SU-DHL-6 (cell line): ENCODE results near the gene CLNK.
"Not testable (repeated sequence)": the region's sequence is repeated elsewhere in the genome, so short reads cannot be mapped to it uniquely, and the experiment has no call there.

Experiments used
- H2AFZ ChIP-seq: fragments of 200-600 bp; sonication (generic); 2 replicates; pipeline ENCODE4 v1.6.1; 2014; ENCODE audit warnings: low read depth, mild to moderate bottlenecking, moderate library complexity, mixed read lengths, antibody characterized with exemption, low read length; ENCODE audit not compliant: severe bottlenecking
- H3F3A ChIP-seq: fragments of 200-600 bp; shearing (Covaris generic); 2 replicates; pipeline ENCODE4 v1.6.0; 2016; ENCODE audit warnings: antibody characterized with exemption, mild to moderate bottlenecking; ENCODE audit not compliant: insufficient read depth
- H3K27ac ChIP-seq: fragments of 200-600 bp; sonication (generic); 2 replicates; pipeline ENCODE4 v1.5.1; 2016; ENCODE audit warnings: low read depth, mild to moderate bottlenecking, low read length, moderate library complexity, mixed read lengths
- H3K27me3 ChIP-seq: fragments of 200-600 bp; sonication (generic), shearing (Covaris generic); 2 replicates; pipeline ENCODE4 v1.6.0; 2014; ENCODE audit warnings: mild to moderate bottlenecking, low read length
- H3K36me3 ChIP-seq: fragments of 200-600 bp; sonication (generic); 2 replicates; pipeline ENCODE4 v1.6.1; 2014; ENCODE audit warnings: mild to moderate bottlenecking, low read length, mixed read lengths
- H3K4me2 ChIP-seq: fragments of 300-600, 200-600 bp; shearing (Covaris generic), sonication (generic); 2 replicates; pipeline ENCODE4 v1.6.0; 2014; ENCODE audit warnings: low read length, low read depth, mild to moderate bottlenecking; ENCODE audit not compliant: poor library complexity, severe bottlenecking
- H3K4me3 ChIP-seq: fragments of 200-600 bp; sonication (generic); 2 replicates; pipeline ENCODE4 v1.5.1; 2014; ENCODE audit warnings: antibody characterized with exemption, low read length, mild to moderate bottlenecking, mixed read lengths; ENCODE audit not compliant: insufficient read depth, poor library complexity, severe bottlenecking
- H3K79me2 ChIP-seq: fragments of 200-600 bp; sonication (generic); 2 replicates; pipeline ENCODE4 v1.6.1; 2014; ENCODE audit warnings: mild to moderate bottlenecking, low read length, moderate library complexity; ENCODE audit not compliant: insufficient read depth
- H3K9ac ChIP-seq: fragments of 200-600 bp; sonication (generic); 2 replicates; pipeline ENCODE4 v1.7.0; 2014; ENCODE audit warnings: mild to moderate bottlenecking, low read length
- H3K9me2 ChIP-seq: fragments of 200-600 bp; sonication (generic); replicated peaks from 2 replicates; pipeline ENCODE4 v1.6.1; 2014; ENCODE audit warnings: low read length; ENCODE audit not compliant: insufficient read depth
- H3K9me3 ChIP-seq: fragments of 200-600 bp; sonication (generic); 2 replicates; pipeline ENCODE4 v1.6.1; 2014; ENCODE audit warnings: low read length, mixed read lengths; ENCODE audit not compliant: insufficient read depth
- H4K20me1 ChIP-seq: fragments of 200-600 bp; sonication (generic); 2 replicates; pipeline ENCODE4 v1.6.1; 2014; ENCODE audit warnings: low read depth, mild to moderate bottlenecking, antibody characterized with exemption, low read length, moderate library complexity, mixed read lengths
- EZH2phosphoT487 ChIP-seq: fragments of 200-600 bp; sonication (generic), shearing (Covaris generic); conservative IDR thresholded peaks from 2 replicates; pipeline ENCODE4 v1.6.1; 2018; ENCODE audit warnings: mild to moderate bottlenecking, antibody characterized with exemption, low read length, moderate library complexity, mixed read lengths
- TF ChIP-seq, protein P1 (sequence below): fragments of 200-600 bp; sonication (generic); IDR thresholded peaks from one replicate; pipeline ENCODE4 v1.5.1; 2017; ENCODE audit warnings: antibody characterized with exemption, mild to moderate bottlenecking, low read length, moderate library complexity; ENCODE audit not compliant: insufficient read depth, poor library complexity, severe bottlenecking

Gene CLNK

DNA sequence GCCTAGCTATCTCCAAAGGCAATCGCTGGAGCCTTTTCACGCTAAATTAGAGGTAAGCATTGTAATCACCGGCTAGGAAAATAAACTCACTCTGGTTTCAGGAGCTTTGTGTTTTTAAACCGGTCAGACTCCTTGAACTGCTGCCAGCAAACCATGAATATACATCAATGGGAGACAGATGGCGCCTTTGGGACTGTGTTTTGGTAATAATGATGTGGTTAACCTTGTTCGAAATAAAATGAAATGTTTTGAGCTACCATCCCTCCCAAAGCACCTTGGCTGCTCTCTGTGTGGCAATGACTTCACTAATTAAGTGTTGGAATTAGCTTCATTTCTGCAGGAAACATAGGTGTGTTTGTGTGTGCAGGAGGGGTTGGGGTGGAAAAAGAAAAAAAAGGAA is 65.3 kb downstream of the CLNK start:
- Histone ChIP-seq H3K79me2 (no peaks in the 10 kb centered on the region), H3K4me2 (no peak overlapping the region), H3K36me3 (no peaks in the 10 kb centered on the region), H2AFZ (no peak overlapping the region), H3K4me3 (no peak overlapping the region), H3K27me3 (no peaks in the 10 kb centered on the region), H3K9me2 (no peaks in the 10 kb centered on the region), H3F3A (no peaks in the 10 kb centered on the region), H4K20me1 (no peaks in the 10 kb centered on the region), H3K9me3 (no peaks in the 10 kb centered on the region), H3K9ac (no peak overlapping the region), H3K27ac (no peak overlapping the region)
- no peak for TF ChIP-seq EZH2phosphoT487
- TF ChIP-seq, protein P1, sequence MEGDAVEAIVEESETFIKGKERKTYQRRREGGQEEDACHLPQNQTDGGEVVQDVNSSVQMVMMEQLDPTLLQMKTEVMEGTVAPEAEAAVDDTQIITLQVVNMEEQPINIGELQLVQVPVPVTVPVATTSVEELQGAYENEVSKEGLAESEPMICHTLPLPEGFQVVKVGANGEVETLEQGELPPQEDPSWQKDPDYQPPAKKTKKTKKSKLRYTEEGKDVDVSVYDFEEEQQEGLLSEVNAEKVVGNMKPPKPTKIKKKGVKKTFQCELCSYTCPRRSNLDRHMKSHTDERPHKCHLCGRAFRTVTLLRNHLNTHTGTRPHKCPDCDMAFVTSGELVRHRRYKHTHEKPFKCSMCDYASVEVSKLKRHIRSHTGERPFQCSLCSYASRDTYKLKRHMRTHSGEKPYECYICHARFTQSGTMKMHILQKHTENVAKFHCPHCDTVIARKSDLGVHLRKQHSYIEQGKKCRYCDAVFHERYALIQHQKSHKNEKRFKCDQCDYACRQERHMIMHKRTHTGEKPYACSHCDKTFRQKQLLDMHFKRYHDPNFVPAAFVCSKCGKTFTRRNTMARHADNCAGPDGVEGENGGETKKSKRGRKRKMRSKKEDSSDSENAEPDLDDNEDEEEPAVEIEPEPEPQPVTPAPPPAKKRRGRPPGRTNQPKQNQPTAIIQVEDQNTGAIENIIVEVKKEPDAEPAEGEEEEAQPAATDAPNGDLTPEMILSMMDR, result no peak

DNA sequence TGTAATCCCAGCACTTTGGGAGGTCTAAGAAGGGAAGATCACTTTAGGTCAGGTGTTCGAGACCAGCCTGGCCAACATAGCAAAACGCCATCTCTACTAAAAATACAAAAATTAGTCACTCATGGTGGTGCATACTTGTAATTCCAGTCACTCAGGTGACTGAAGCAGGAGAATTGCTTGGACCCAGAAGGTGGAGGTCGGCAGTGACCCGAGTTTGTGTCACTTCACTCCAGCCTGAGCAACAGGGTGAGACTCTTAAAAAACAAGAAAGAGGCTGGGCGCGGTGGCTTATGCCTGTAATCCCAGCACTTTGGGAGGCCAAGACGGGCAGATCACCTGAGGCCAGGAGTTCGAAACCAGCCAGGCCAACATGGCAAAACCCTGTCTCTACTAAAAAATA is 69.6 kb downstream of the CLNK start:
- H3K9me2 ChIP-seq, H3K27me3 ChIP-seq, H3K4me2 ChIP-seq, H3K4me3 ChIP-seq, H3K27ac ChIP-seq, H2AFZ ChIP-seq, H3F3A ChIP-seq, H3K9ac ChIP-seq, H4K20me1 ChIP-seq, H3K79me2 ChIP-seq, H3K9me3 ChIP-seq, H3K36me3 ChIP-seq: not testable (repeated sequence)

DNA sequence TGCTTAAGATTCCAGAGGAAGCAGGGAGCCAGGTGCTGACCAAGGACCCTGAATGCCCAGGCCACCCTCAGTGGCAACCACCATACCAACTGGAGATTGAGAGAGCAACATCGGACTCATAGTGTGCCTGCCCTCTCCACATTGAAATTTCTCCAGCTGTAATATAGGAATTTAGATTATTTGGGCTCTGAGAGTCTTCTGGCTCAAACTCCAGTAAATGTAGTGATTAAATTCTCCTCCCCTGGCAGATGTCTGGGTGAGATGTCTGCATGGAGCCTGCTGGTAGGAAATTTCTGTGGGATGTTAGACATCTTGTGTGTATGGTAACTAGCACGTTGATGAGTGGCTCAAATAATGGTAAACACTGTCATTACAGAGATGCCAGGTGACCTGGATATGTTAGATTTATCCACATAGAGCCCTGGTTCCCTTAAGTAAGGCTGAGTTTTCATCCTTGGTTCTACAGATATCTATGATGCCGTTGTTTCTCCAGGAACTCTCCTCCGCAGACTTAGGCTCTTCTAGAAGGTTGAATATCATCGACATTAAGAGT is 70.6 kb downstream of the CLNK start:
- Histone ChIP-seq H4K20me1 (no peaks in the 10 kb centered on the region), H3K9ac (no peak overlapping the region), H3K4me2 (no peak overlapping the region), H3K9me2 (no peaks in the 10 kb centered on the region), H3F3A (no peaks in the 10 kb centered on the region), H3K36me3 (no peaks in the 10 kb centered on the region), H3K27me3 (no peaks in the 10 kb centered on the region), H3K79me2 (no peaks in the 10 kb centered on the region), H2AFZ (no peak overlapping the region), H3K9me3 (no peaks in the 10 kb centered on the region), H3K27ac (no peak overlapping the region), H3K4me3 (no peak overlapping the region)
- TF ChIP-seq, protein P1, result no peak
- TF ChIP-seq EZH2phosphoT487, result no peak

DNA sequence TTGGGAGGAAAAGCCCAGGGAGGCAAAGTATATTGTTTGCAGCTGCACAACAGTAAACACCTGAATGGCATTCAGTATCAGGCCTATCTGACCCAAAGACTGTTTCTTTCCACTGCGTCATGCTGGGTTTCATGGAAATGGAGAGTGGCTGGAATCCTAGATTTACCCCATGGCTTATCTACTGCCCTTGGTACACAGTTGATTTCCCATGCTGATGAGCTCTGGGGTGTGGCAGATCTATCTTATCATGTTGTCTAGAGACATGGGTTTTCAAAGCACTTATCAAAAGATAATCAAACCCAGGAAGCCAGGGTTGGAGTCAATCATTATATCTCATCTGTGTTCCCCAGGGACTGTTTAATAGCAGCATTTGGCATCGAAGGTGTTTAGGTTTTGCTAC is 72.1 kb downstream of the CLNK start:
- Histone ChIP-seq H3K4me3 (no peak overlapping the region), H3K79me2 (no peaks in the 10 kb centered on the region), H3K36me3 (no peaks in the 10 kb centered on the region), H3F3A (no peaks in the 10 kb centered on the region), H3K9me2 (no peaks in the 10 kb centered on the region), H3K27me3 (no peaks in the 10 kb centered on the region), H4K20me1 (no peaks in the 10 kb centered on the region), H3K9me3 (no peaks in the 10 kb centered on the region), H2AFZ (no peak overlapping the region), H3K27ac (no peak overlapping the region), H3K9ac (no peak overlapping the region), H3K4me2 (no peak overlapping the region)
- TF ChIP-seq, protein P1, result no peak
- no peak for TF ChIP-seq EZH2phosphoT487
